Measurements from ENCODE around the gene HOXA4.

- TF ChIP-seq CTCF (IDR thresholded peaks at IDR 0.05; ENCODE audit: insufficient read depth, low read length, poor library complexity, severe bottlenecking) (no peak), EZH2phosphoT487 (conservative IDR thresholded peaks at IDR 0.05; ENCODE audit: low read length) (no peak)
Observed at GRCh38 chr7:27152816-27153442, 22.4 kb upstream of the HOXA4 start.

All from SU-DHL-6 (cell line).